ENCODE results near the gene MBNL1. TPM values are rescaled to one million over a fixed set of nuclear protein-coding genes. Genes with fewer than 3 reads are reported as not detected.

Gene MBNL1
- total and polyA plus RNA-seq, 2 of the 4 experiments (the other 2 are of a cell fraction): 127 to 664 TPM

GRCh38 chr3:152470095-152470494 is 201.4 kb downstream of the MBNL1 start:
- Histone ChIP-seq H3K4ac (ENCODE audit: low read depth, low read length) (no peak overlapping the region), H3K56ac (ENCODE audit: extremely low read depth, insufficient read depth, low read length) (no peak overlapping the region), H4K5ac (ENCODE audit: low read depth, low read length) (no peak overlapping the region), H3K4me2 (ENCODE audit: low read depth, low read length) (no peak overlapping the region), H3K27ac (ENCODE audit: insufficient read depth, low read length) (no peak overlapping the region), H2BK5ac (ENCODE audit: low read depth, low read length, poor library complexity, severe bottlenecking) (no peak overlapping the region), H2AK9ac (replicated peaks; ENCODE audit: low read depth, low read length, poor library complexity) (no peak overlapping the region), H3K18ac (ENCODE audit: low read depth, low read length) (no peak overlapping the region), H3K36me3 (ENCODE audit: control insufficient read depth, insufficient read depth, low read length) (peaks cover 3% of the 10 kb centered on the region; the same call in 1 of the 2 replicates), H3K23ac (ENCODE audit: low read depth, low read length) (no peak overlapping the region), H3K27me3 (ENCODE audit: control insufficient read depth, insufficient read depth, low read length) (no peaks in the 10 kb centered on the region), H3K4me3 (ENCODE audit: insufficient read depth, low read depth, low read length) (no peak overlapping the region), H2AK5ac (ENCODE audit: low read depth, low read length) (no peak overlapping the region), H3K4me1 (ENCODE audit: control insufficient read depth, insufficient read depth, low read length) (no peaks in the 10 kb centered on the region; the same call in 1 of the 2 replicates), H4K91ac (ENCODE audit: insufficient read depth, low read depth, low read length) (no peak overlapping the region), H3K9me1 (ENCODE audit: insufficient read depth, low read length) (no peaks in the 10 kb centered on the region), H2BK15ac (ENCODE audit: low read depth, low read length) (no peak overlapping the region), H4K8ac (ENCODE audit: low read depth in 2 of 2, low read length in 2 of 2) (no peak overlapping the region), H4K20me1 (ENCODE audit: insufficient read depth, low read length) (no peaks in the 10 kb centered on the region; the same call in 1 of the 2 replicates), H2BK20ac (ENCODE audit: low read depth, low read length) (no peak overlapping the region), H3K9ac (ENCODE audit: low read depth, low read length) (no peak overlapping the region), H2AFZ (replicated peaks; ENCODE audit: low read length, poor library complexity) (no peak overlapping the region), H2BK120ac (ENCODE audit: low read depth, low read length) (no peak overlapping the region), H3K79me1 (ENCODE audit: low read depth in 1 of 2, low read length in 2 of 2) (peaks cover 0 to 7% of the 10 kb centered on the region in 2 experiments; a peak in 1 of 4 replicates), H3K9me3 (ENCODE audit: control insufficient read depth, insufficient read depth, low read length) (no peaks in the 10 kb centered on the region), H3K14ac (replicated peaks; ENCODE audit: low read depth, low read length) (no peak overlapping the region)
- intact Hi-C loops (cut with micrococcal nuclease): loop anchor here (10.0 kb wide), 1 partner anchor 495 kb away; no protein-coding TSS in a partner anchor
- dilution Hi-C loops (cut with HindIII; ENCODE audit: low sequenced_read_pairs, unreplicated experiment): no loop called here
- WGBS, 2 experiments (ENCODE audit: extremely low coverage in 2 of 2, insufficient read length in 1 of 2): no CpG with 5 or more reads among the region's 4 CpGs
- TF ChIP-seq CHD1 (IDR thresholded peaks at IDR 0.05; ENCODE audit: low read depth, low read length): no peak
- ATAC-seq (ENCODE audit: low read depth) (no peak), DNase-seq (no peak)
- in situ Hi-C loops (cut with MboI; ENCODE audit: low sequenced_read_pairs): no loop called here
- POLR2A ChIA-PET (ENCODE audit: unreplicated experiment): no interaction called here
- CTCF ChIA-PET: no interaction called here
- no TSS peak for BruUV-seq (replicated peaks)
